Measurements from ENCODE around the gene MARVELD1.
A peak's percentile ranks its signal among the peaks of the same experiment; 100 is the strongest.

Gene MARVELD1

GRCh38 chr10:97715259-97715874, 1.8 kb downstream of the MARVELD1 start:
- no peak for DNase-seq
- Mint-ChIP-seq H3K27me3 (ENCODE audit: low read depth, poor library complexity) (peaks cover 15% of the 10 kb centered on the region), H3K27ac (peak overlapping the region; percentile 66), H3K9me3 (no peaks in the 10 kb centered on the region), H3K36me3 (ENCODE audit: low read depth) (peaks cover 35% of the 10 kb centered on the region), H3K4me3 (peak overlapping the region; percentile 97), H3K4me1 (peaks cover 62% of the 10 kb centered on the region)
- TF ChIP-seq CTCF (IDR thresholded peaks at IDR 0.05), result no peak

- no peaks in the 10 kb centered on the region for H3K9me3 Mint-ChIP-seq
- H3K36me3 Mint-ChIP-seq (ENCODE audit: low read depth), result peaks cover 48% of the 10 kb centered on the region
- H3K27ac Mint-ChIP-seq, result no peak overlapping the region
- no peak overlapping the region for H3K4me3 Mint-ChIP-seq
- H3K4me1 Mint-ChIP-seq, result peaks cover 67% of the 10 kb centered on the region
- peaks cover 9% of the 10 kb centered on the region for H3K27me3 Mint-ChIP-seq (ENCODE audit: low read depth, poor library complexity)
- TF ChIP-seq CTCF (IDR thresholded peaks at IDR 0.05), result no peak
- DNase-seq, result no peak
These were observed 4.1 kb downstream of the MARVELD1 start for GRCh38 chr10:97717627-97718026.

- Mint-ChIP-seq H3K36me3 (ENCODE audit: low read depth) (peaks cover 48% of the 10 kb centered on the region), H3K4me1 (peaks cover 62% of the 10 kb centered on the region), H3K27me3 (ENCODE audit: low read depth, poor library complexity) (peaks cover 7% of the 10 kb centered on the region), H3K4me3 (peak overlapping the region; percentile 56), H3K9me3 (no peaks in the 10 kb centered on the region), H3K27ac (peak overlapping the region; percentile 9)
- no peak for DNase-seq
- TF ChIP-seq CTCF (IDR thresholded peaks at IDR 0.05), result no peak
These were observed 4.6 kb downstream of the MARVELD1 start for GRCh38 chr10:97718178-97718577.

DNA sequence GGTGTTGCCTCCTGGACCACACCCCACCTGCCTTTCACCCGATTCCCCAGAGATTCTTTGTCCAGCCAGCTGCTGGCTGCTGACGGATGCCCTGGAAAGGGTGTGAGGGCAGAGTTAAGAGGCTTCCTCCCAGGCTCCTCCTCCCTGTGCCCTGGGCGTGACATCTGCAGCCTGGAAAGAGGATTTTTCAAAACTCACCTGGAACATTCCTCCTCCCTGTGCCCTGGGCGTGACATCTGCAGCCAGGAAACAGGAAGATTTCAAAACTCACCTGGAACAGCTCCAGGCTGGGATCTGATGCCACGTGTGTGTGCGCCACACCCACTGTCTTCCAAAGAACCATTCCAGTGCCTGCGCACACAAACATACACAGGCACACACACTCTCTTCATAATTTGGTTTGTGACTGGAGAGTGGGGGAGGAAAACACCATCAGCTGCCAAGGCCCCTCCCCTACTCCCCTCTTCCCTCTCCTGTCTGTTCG, 5.2 kb downstream of the MARVELD1 start:
- Mint-ChIP-seq H3K27me3 (ENCODE audit: low read depth, poor library complexity) (peaks cover 9% of the 10 kb centered on the region), H3K27ac (peak overlapping the region; percentile 9), H3K9me3 (no peaks in the 10 kb centered on the region), H3K4me1 (peaks cover 62% of the 10 kb centered on the region), H3K4me3 (peak overlapping the region; percentile 13), H3K36me3 (ENCODE audit: low read depth) (peaks cover 48% of the 10 kb centered on the region)
- no peak for TF ChIP-seq CTCF (IDR thresholded peaks at IDR 0.05)
- no peak for DNase-seq

- no peak for TF ChIP-seq CTCF (IDR thresholded peaks at IDR 0.05)
- DNase-seq, result no peak
- Mint-ChIP-seq H3K27ac (no peak overlapping the region), H3K36me3 (ENCODE audit: low read depth) (peaks cover 48% of the 10 kb centered on the region), H3K4me1 (peaks cover 67% of the 10 kb centered on the region), H3K27me3 (ENCODE audit: low read depth, poor library complexity) (peaks cover 13% of the 10 kb centered on the region), H3K9me3 (no peaks in the 10 kb centered on the region), H3K4me3 (peak overlapping the region; percentile 41)
These were observed 6.1 kb downstream of the MARVELD1 start for GRCh38 chr10:97719602-97720001.

Data from nephron progenitor cell (in vitro differentiated cells).